Left lung (tissue), 10 donors: ENCODE measurements around the gene DOCK8. TPM values are rescaled to one million over a fixed set of nuclear protein-coding genes. Genes with fewer than 3 reads are reported as not detected.
A peak's percentile ranks its signal among the peaks of the same experiment; 100 is the strongest.
"Not testable (repeated sequence)": the region's sequence is repeated elsewhere in the genome, so short reads cannot be mapped to it uniquely, and the experiment has no call there.

Experiments
- ATAC-seq: fragments of 200-7000 bp; cut with Tn5 transposase; one replicate; pipeline ENCODE4 v1.9.1; 2020; ENCODE audit warnings: moderate library complexity
- DNase-seq, 4 donors: peaks; one replicate each; pipeline ENCODE4 v3.0.0-alpha.2; 2013 to 2020
- H3K27ac ChIP-seq, 2 donors: fragments of 200-600 bp; sonication (generic) in 1 of 2; one replicate each; pipeline versions ENCODE4 v1.5.0 to v1.8.0; 2020 to 2021
- H3K27me3 ChIP-seq, 2 donors: fragments of 200-600 bp; sonication (generic) in 1 of 2; one replicate each; pipeline versions ENCODE4 v1.5.0 to v1.8.0; 2020 to 2021
- H3K36me3 ChIP-seq, 2 donors: fragments of 200-600 bp; sonication (generic) in 1 of 2; one replicate each; pipeline versions ENCODE4 v1.5.0 to v1.8.0; 2020 to 2021
- H3K4me1 ChIP-seq, 2 donors: fragments of 200-600 bp; one replicate each; pipeline ENCODE4 v1.8.0; 2021
- H3K4me3 ChIP-seq, 2 donors: fragments of 200-600 bp; sonication (generic) in 1 of 2; one replicate each; pipeline versions ENCODE4 v1.5.0 to v1.8.0; 2020 to 2021; ENCODE audit warnings: mild to moderate bottlenecking in 1 of 2
- H3K9me3 ChIP-seq, 2 donors: fragments of 200-600 bp; sonication (generic) in 1 of 2; one replicate each; pipeline versions ENCODE4 v1.5.0 to v1.8.0; 2020 to 2021
- intact Hi-C, 2 donors: fragments of 100-400 bp; cut with DNase I; formaldehyde crosslinking; loops; one replicate each; pipeline versions ENCODE4 v1.11.2 to v1.14.2; 2022
- polyA plus RNA-seq, 6 donors: library from polyadenylated mRNA; unstranded; fragments of 120-200 nt; gene quantifications; one replicate each; pipeline ENCODE4 v1.2.1, GENCODE V29; 2013; ENCODE audit not compliant: insufficient read length in 6 of 6
- total RNA-seq, 2 donors: library from RNA; stranded (reverse); fragmentation: NEBNext Ultra II Directional; extraction: Animal tissue kit (Norgen Biotek cat#: 25700); gene quantifications; one replicate each; pipeline ENCODE4 v1.2.1, GENCODE V29; 2021
- TF ChIP-seq, protein P1 (sequence below), 2 donors: fragments of 200-600 bp; sonication (generic) in 1 of 2; IDR thresholded peaks; one replicate each; pipeline versions ENCODE4 v1.5.0 to v1.8.0; 2021; ENCODE audit warnings: antibody characterized with exemption in 2 of 2
- donor health status: DM: no; HTN: yes; CAD: no.
- donor health status: DM: no; HTN: no; CAD: no.

Gene DOCK8
- total and polyA plus RNA-seq, 8 donors, result 5.9 to 95.9 (median 8.5) TPM

DNA sequence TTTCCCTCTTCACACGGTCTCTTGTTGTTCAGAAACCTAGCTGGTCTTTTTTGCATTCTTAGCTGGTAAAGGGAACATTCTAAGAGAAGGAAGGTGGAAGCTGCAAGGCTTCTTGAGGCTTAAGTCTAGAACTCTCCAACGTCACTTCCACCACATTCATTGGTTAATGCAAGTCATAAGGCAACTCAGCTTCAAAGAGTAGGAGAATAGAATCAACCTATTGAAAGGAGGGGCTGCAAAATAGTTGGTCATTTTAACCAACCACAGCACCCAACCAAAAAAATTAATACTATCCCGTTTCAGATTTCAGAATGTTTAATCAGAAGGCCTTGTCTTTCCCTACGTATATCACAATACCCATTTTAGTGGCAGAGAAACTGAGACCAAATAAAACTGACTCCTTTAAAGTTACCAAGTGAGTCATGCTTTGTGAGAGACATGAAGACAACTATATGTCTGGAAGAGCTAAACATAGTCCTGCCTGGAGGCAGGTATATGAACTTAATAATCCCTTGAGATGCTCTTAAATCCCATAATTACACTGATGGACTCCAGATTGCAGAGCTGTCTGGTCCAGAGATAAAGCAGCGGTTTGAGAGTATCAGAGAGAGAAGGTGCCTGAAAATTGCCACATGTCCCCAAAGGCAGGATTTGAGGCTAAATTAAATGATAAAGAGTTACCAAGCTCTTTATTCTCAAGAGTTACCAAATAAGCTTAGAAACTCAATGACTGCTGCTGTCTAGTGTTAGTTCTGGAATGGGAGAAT, 14.4 kb downstream of the DOCK8 start:
- H3K27ac ChIP-seq, result peak overlapping the region in 1 of 2 donors; percentile 57
- TF ChIP-seq, protein P1, sequence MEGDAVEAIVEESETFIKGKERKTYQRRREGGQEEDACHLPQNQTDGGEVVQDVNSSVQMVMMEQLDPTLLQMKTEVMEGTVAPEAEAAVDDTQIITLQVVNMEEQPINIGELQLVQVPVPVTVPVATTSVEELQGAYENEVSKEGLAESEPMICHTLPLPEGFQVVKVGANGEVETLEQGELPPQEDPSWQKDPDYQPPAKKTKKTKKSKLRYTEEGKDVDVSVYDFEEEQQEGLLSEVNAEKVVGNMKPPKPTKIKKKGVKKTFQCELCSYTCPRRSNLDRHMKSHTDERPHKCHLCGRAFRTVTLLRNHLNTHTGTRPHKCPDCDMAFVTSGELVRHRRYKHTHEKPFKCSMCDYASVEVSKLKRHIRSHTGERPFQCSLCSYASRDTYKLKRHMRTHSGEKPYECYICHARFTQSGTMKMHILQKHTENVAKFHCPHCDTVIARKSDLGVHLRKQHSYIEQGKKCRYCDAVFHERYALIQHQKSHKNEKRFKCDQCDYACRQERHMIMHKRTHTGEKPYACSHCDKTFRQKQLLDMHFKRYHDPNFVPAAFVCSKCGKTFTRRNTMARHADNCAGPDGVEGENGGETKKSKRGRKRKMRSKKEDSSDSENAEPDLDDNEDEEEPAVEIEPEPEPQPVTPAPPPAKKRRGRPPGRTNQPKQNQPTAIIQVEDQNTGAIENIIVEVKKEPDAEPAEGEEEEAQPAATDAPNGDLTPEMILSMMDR (IDR thresholded peaks at IDR 0.05), result no peak
- no peaks in the 10 kb centered on the region for H3K9me3 ChIP-seq
- H3K27me3 ChIP-seq, result no peaks in the 10 kb centered on the region
- no peak for ATAC-seq
- peaks cover 0 to 48% of the 10 kb centered on the region in 2 donors for H3K4me1 ChIP-seq
- H3K4me3 ChIP-seq, result no peak overlapping the region
- H3K36me3 ChIP-seq, result no peaks in the 10 kb centered on the region
- no peak for DNase-seq
- intact Hi-C loops, result no loop called here

DNA sequence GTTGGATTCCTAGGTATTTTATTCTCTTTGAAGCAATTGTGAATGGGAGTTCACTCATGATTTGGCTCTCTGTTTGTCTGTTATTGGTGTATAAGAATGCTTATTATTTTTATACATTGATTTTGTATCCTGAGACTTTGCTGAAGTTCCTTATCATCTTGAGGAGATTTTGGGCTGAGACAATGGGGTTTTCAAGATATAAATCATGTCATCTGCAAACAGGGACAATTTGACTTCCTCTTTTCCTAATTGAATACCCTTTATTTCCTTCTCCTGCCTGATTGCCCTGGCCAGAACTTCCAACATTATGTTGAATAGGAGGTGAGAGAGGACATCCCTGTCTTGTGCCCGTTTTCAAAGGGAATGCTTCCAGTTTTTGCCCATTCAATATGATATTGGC, 17.0 kb downstream of the DOCK8 start:
- ATAC-seq, H3K4me3 ChIP-seq, DNase-seq, H3K9me3 ChIP-seq, intact Hi-C loops, H3K27me3 ChIP-seq, H3K27ac ChIP-seq, H3K36me3 ChIP-seq: not testable (repeated sequence)
- H3K4me1 ChIP-seq, result peaks cover 0 to 27% of the 10 kb centered on the region in 2 donors

DNA sequence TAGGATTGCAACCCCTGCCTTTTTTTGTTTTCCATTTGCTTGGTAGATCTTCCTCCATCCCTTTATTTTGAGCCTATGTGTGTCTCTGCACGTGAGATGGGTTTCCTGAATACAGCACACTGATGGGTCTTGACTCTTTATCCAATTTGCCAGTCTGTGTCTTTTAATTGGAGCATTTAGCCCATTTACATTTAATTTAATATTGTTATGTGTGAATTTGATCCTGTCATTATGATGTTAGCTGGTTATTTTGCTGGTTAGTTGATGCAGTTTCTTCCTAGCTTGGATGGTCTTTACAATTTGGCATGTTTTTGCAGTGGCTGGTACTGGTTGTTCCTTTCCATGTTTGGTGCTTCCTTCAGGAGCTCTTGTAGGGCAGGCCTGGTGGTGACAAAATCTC, 19.0 kb downstream of the DOCK8 start:
- H3K36me3 ChIP-seq, H3K9me3 ChIP-seq, H3K27ac ChIP-seq, H3K4me3 ChIP-seq, DNase-seq, ATAC-seq, H3K27me3 ChIP-seq, intact Hi-C loops: not testable (repeated sequence)
- peaks cover 0 to 16% of the 10 kb centered on the region in 2 donors for H3K4me1 ChIP-seq

DNA sequence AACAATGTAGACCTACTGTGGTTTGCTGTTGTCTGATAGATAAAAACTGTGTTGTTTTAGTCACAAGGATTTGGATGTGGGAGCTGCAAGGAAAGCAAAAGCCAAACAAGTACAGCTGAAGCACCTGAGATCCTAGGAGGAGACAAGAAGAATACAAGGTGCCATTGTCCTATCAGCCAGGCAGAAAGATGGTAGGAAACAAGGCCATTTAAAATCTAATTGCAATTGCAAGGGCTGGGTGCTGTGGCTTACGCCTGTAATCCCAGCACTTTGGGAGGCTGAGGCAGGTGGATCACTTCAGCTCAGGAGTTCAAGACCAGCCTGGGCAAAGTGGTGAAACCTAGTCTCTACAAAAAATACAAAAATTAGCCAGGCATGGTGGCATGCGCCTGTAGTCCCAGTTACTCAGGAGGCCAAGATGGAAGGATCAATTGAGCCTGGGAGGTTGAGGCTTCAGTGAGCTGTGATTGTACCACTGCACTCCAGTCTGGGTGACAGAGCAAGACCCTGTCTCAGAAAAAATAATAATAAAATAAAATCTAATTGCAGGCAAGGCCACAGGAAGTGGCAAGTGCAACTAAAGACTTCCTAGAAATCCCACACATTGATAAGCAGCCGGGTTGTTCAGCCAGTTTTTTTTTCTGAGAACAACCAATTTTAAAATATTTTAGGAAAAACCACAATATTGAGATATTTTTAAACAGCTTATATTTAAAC, 22.6 kb downstream of the DOCK8 start:
- TF ChIP-seq, protein P1 (IDR thresholded peaks at IDR 0.05), result no peak
- intact Hi-C loops, result no loop called here
- ATAC-seq (no peak), DNase-seq (no peak)
- Histone ChIP-seq H3K27ac (no peak overlapping the region), H3K4me1 (peaks cover 0 to 7% of the 10 kb centered on the region in 2 donors), H3K27me3 (no peaks in the 10 kb centered on the region), H3K9me3 (no peaks in the 10 kb centered on the region), H3K36me3 (no peaks in the 10 kb centered on the region), H3K4me3 (no peak overlapping the region)

DNA sequence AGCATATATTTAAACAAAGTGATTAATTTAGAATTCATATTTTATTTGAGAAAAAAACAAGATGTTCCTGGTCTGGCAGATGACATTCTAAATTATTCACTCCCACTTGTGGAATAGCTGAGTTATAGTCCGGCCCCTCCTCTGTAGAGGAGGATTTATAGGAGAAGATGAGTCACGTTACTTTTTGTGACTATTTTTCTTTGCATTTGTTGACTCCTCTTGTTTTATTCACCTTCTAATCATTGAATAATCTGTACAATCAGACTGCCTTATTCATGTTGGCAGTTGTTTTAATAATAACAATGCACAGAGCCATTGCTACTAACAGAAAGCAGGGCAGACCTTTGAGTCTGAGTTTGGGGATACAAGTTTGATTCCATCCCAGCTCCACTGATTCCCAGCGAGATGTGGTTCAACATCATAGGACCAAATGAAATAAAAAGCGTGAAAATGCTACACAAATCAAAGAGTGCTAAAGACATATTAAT, 23.2 kb downstream of the DOCK8 start:
- Histone ChIP-seq H3K27ac (no peak overlapping the region), H3K36me3 (no peaks in the 10 kb centered on the region), H3K9me3 (no peaks in the 10 kb centered on the region), H3K27me3 (no peaks in the 10 kb centered on the region), H3K4me3 (no peak overlapping the region), H3K4me1 (peaks cover 0 to 7% of the 10 kb centered on the region in 2 donors)
- TF ChIP-seq, protein P1 (IDR thresholded peaks at IDR 0.05), result no peak
- intact Hi-C loops, result no loop called here
- ATAC-seq, result no peak
- no peak for DNase-seq

DNA sequence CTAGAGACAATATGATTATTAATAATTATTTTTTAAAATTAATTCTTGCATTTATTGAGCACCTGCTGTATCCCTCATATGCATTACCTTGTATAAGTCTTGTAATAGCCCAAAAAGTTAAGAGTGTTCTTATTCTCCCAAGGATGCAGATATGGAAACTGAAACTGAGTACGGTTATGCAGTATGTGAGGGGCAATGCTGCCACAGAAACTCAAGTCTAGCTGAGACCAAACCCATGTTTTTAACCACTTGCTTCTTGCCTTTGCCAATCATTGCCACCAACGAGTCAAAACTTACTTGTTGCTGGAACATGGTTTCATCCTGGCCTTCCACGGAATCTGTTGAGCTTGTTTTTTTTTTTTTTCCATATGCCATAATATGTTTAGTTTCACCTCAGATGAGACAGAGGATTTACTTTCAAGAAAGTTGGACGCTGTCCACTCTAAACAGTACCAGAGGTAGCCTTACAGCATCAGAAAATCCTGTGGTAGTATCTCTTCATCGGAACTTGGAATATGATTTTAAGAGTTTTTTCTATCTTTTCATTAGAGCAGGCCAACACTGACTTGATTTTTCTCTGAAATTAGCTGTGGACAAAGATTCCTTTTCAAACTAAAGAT, 27.9 kb downstream of the DOCK8 start:
- Histone ChIP-seq H3K9me3 (no peaks in the 10 kb centered on the region), H3K27me3 (no peaks in the 10 kb centered on the region), H3K27ac (no peak overlapping the region), H3K4me1 (peaks cover 0 to 2% of the 10 kb centered on the region in 2 donors), H3K4me3 (no peak overlapping the region), H3K36me3 (no peaks in the 10 kb centered on the region)
- TF ChIP-seq, protein P1 (IDR thresholded peaks at IDR 0.05), result no peak
- intact Hi-C loops, result no loop called here
- ATAC-seq (no peak), DNase-seq (no peak)
